Small intestine (tissue), 7 donors: ENCODE data around the gene CERT1. TPM values are rescaled to one million over a fixed set of nuclear protein-coding genes. Genes with fewer than 3 reads are reported as not detected.
"Not testable (repeated sequence)": the region's sequence is repeated elsewhere in the genome, so short reads cannot be mapped to it uniquely, and the experiment has no call there.

ENCODE experiments used
- DNase-seq, 2 donors: peaks; one replicate each; pipeline versions ENCODE4 v3.0.0 to v3.0.0-alpha.2; 2013
- FAIRE-seq: peaks from 2 replicates; lab custom pipeline; 2012; peaks lifted over from hg19 to GRCh38; lab: Jason Lieb, UNC
- H3K27ac ChIP-seq, 3 donors: one replicate each; pipeline ENCODE4 v1.5.1; 2013; ENCODE audit warnings: low read length in 2 of 3, mild to moderate bottlenecking in 2 of 3, control low read depth in 1 of 3, inconsistent platforms in 1 of 3, low read depth in 1 of 3, moderate library complexity in 1 of 3
- H3K27me3 ChIP-seq, 3 donors: one replicate each; pipeline ENCODE4 v1.6.1; 2013; ENCODE audit warnings: low read length in 3 of 3, inconsistent platforms in 1 of 3; ENCODE audit not compliant: control insufficient read depth in 3 of 3, insufficient read depth in 3 of 3
- H3K36me3 ChIP-seq, 3 donors: one replicate each; pipeline ENCODE4 v1.6.1; 2013; ENCODE audit warnings: low read length in 3 of 3, inconsistent platforms in 1 of 3, low read depth in 1 of 3, mild to moderate bottlenecking in 1 of 3, moderate library complexity in 1 of 3; ENCODE audit not compliant: control insufficient read depth in 3 of 3, insufficient read depth in 2 of 3
- H3K4me1 ChIP-seq, 3 donors: one replicate each; pipeline ENCODE4 v1.6.1; 2013; ENCODE audit warnings: low read length in 2 of 3, inconsistent platforms in 1 of 3, low read depth in 1 of 3, mild to moderate bottlenecking in 1 of 3, moderate library complexity in 1 of 3; ENCODE audit not compliant: control insufficient read depth in 3 of 3, insufficient read depth in 2 of 3
- H3K4me3 ChIP-seq, 3 donors: one replicate each; pipeline ENCODE4 v1.5.1; 2013; ENCODE audit warnings: low read length in 3 of 3, control low read depth in 1 of 3, inconsistent platforms in 1 of 3, low read depth in 1 of 3, mild to moderate bottlenecking in 1 of 3, moderate library complexity in 1 of 3
- H3K9me3 ChIP-seq, 2 donors: one replicate each; pipeline ENCODE4 v1.6.1; 2013; ENCODE audit warnings: low read depth in 1 of 2, low read length in 1 of 2; ENCODE audit not compliant: control insufficient read depth in 2 of 2, insufficient read depth in 1 of 2
- WGBS, 3 donors: extraction: QIAGEN DNeasy Blood & Tissue Kit; methylation state at CpG; one replicate each; pipeline ENCODE4 v1.1.7; 2013; 5-methylcytosine and 5-hydroxymethylcytosine counted together
- polyA plus RNA-seq, 4 donors: library from polyadenylated mRNA; stranded (reverse) in 3 of 4; unstranded in 1 of 4; fragments of 200-250 nt in 3 of 4; fragments of 120-200 nt in 1 of 4; gene quantifications; one replicate each; pipeline versions ENCODE4 v1.2.1 to v1.2.3, GENCODE V29; 2013
- donor health status: healthy with polysubstance abuse.
- donor health status: control.
- donor health status: control.
- donor health status: Bipolar disorder and iron deficiency.
- donor health status: healthy.

CERT1 gene
- polyA plus RNA-seq, 4 donors = 15.1 to 45.6 (median 22.2) TPM

DNA sequence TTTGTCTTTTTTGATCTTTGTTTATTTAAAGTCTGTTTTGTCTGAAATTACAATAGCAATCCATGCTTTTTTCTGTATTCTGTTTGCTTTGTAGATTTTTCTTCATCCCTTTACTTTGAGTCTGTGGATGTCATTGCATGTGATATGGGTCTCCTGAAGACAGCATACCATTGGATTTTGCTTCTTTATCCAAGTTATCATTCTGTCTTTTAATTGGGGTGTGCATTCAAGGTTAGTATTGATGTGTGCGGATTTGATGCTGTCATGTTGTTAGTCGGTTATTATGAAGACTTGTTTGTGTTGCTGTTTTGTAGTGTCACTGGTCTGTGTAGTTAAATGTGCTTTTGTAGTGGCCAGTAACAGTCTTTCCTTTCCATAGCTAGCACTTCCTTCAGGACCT lies 23.3 kb upstream of the CERT1 start:
- no peak overlapping the region for H3K4me3 ChIP-seq
- no peaks in the 10 kb centered on the region for H3K4me1 ChIP-seq
- no peak overlapping the region for H3K27ac ChIP-seq
- FAIRE-seq = no peak
- no peaks in the 10 kb centered on the region for H3K27me3 ChIP-seq
- peaks cover 0 to 12% of the 10 kb centered on the region in 2 donors for H3K9me3 ChIP-seq
- peaks cover 0 to 12% (median 0%) of the 10 kb centered on the region in 3 donors for H3K36me3 ChIP-seq
- WGBS, 3 donors = 95 to 99% (median 98%) methylated on average over 2 of the region's 2 CpGs
- DNase-seq = no peak

DNA sequence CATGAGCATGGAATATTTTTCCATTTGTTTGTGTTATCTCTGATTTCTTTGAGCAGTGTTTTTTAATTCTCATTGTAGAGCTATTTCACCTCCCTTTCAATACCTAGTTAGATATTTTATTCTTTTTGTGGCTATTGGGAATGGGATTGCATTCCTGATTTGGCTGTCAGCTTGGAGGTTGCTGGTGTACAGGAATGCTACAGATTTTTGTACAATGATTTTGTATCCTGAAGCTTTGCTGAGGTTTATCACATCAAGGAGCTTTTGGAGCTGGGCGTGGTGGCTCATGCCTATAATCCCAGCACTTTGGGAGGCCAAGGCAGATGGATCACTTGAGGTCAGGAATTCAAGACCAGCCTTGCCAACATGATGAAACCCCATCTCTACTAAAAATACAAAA lies 22.3 kb upstream of the CERT1 start:
- FAIRE-seq, H3K36me3 ChIP-seq, DNase-seq, H3K4me3 ChIP-seq, H3K27ac ChIP-seq, H3K4me1 ChIP-seq, H3K27me3 ChIP-seq: not testable (repeated sequence)
- WGBS, 3 donors = 96 to 100% (median 100%) methylated on average over 1 of the region's 1 CpG
- H3K9me3 ChIP-seq = peaks cover 0 to 12% of the 10 kb centered on the region in 2 donors

DNA sequence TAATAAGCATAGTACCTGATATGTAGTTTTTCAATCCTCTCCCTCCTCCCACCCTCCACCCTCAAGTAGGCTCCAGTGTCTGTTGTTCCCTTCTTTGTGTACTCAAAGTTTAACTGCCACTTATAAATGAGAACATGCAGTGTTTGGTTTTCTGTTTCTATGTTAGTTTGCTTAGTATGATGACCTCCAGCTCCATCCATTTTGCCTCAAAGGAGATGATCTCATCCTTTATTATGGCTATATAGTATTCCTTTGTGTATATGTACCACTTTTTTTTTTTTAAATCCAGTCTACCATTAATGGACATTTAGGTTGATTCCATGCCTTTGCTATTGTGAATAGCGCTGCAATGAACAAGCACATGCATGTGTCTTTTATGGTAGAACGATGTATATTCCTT lies 20.8 kb upstream of the CERT1 start:
- DNase-seq = no peak
- H3K4me3 ChIP-seq = no peak overlapping the region
- H3K36me3 ChIP-seq = peaks cover 0 to 10% (median 0%) of the 10 kb centered on the region in 3 donors
- peaks cover 0 to 12% of the 10 kb centered on the region in 2 donors for H3K9me3 ChIP-seq
- H3K27ac ChIP-seq = no peak overlapping the region
- no peaks in the 10 kb centered on the region for H3K27me3 ChIP-seq
- no peak for FAIRE-seq
- WGBS, 3 donors = 96 to 99% (median 99%) methylated on average over 2 of the region's 2 CpGs
- no peaks in the 10 kb centered on the region for H3K4me1 ChIP-seq

DNA sequence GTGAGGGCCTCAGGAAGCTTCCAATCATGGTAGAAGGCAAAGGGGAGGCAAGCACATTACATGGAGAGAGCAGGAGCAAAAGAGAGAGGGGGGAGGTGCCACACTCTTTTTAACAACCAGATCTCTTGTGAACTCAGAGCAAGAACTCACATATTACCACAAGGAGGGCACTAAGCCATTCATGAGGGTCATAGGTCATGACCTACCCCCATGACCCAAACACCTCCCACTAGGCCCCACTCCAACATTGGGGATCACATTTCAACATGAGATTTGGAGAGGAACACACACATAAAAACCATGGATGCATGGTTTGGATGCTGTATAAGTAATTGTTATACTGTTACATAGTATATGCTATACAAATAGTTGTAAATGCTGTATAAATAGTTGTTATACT lies 17.8 kb upstream of the CERT1 start:
- Histone ChIP-seq H3K36me3 (peaks cover 0 to 3% (median 0%) of the 10 kb centered on the region in 3 donors), H3K27me3 (no peaks in the 10 kb centered on the region), H3K4me3 (no peak overlapping the region), H3K27ac (no peak overlapping the region), H3K4me1 (no peaks in the 10 kb centered on the region), H3K9me3 (peaks cover 0 to 6% of the 10 kb centered on the region in 2 donors)
- DNase-seq = no peak
- FAIRE-seq = no peak

DNA sequence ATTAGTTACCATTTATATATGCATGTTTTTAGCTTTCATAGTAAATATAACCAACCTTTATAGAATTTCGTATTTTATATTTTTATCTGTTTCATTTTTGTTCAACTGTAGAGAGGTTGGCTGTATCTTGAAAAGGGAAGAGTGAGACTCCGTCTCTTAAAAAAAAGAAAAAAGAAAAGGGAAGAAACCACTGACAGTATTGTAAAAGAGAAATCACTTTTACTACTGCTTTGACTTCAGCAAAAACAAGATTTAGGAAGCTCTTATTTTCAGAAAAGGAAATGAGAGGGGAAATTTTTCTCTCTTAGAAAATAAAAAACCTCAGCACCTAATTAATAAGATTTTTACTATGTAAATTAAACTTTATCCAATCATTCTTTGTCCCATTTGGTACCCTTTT lies 14.6 kb upstream of the CERT1 start:
- FAIRE-seq (no peak), DNase-seq (no peak)
- Histone ChIP-seq H3K4me1 (no peaks in the 10 kb centered on the region), H3K9me3 (peaks cover 0 to 6% of the 10 kb centered on the region in 2 donors), H3K36me3 (peaks cover 0 to 6% (median 0%) of the 10 kb centered on the region in 3 donors), H3K4me3 (no peak overlapping the region), H3K27ac (no peak overlapping the region), H3K27me3 (no peaks in the 10 kb centered on the region)
- WGBS, 3 donors = 72 to 91% (median 90%) methylated on average over 2 of the region's 2 CpGs

DNA sequence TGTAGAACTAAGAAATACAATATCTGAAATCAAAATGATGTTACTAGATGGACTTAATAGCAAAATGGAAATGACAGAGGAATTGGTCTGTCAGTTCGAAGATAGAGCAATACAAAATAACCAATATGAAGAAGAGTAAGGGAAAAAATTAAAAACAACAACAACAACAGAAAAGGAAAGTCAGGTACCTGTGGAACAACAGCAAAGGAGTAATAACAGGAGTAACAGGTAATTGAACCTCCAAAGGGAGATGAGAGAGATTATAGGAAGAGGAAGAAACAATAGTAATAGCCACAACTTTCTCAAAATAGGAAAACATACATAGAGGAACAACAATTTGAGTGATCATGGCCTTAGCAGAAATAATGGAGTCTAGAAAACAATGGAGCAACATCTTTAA lies 13.9 kb upstream of the CERT1 start:
- no peaks in the 10 kb centered on the region for H3K4me1 ChIP-seq
- peaks cover 0 to 11% of the 10 kb centered on the region in 2 donors for H3K9me3 ChIP-seq
- no peaks in the 10 kb centered on the region for H3K27me3 ChIP-seq
- peaks cover 0 to 6% (median 0%) of the 10 kb centered on the region in 3 donors for H3K36me3 ChIP-seq
- WGBS, 3 donors = 94 to 98% (median 95%) methylated on average over 1 of the region's 1 CpG
- no peak overlapping the region for H3K4me3 ChIP-seq
- FAIRE-seq = no peak
- no peak for DNase-seq
- no peak overlapping the region for H3K27ac ChIP-seq

DNA sequence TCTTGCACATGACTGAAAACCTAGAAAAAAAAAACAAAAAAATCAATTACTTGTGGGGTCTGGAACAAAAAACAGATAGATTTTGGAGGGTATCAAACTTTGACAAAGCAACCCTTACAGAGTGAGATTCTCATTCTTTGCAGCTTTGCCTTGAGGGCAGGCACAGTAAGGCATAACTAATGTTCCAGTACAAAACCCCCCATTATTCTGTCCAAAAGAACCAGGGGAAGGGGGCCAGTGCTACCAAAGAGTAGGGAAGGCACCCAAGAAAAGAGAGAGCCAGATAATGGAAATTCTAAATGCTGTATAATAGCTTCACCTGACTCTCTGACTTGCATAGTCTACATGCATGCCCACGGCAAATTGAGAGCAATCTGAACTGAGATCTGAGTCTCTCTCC lies 13.2 kb upstream of the CERT1 start:
- Histone ChIP-seq H3K36me3 (peaks cover 0 to 6% (median 0%) of the 10 kb centered on the region in 3 donors), H3K27ac (no peak overlapping the region), H3K9me3 (peaks cover 0 to 13% of the 10 kb centered on the region in 2 donors), H3K4me3 (no peak overlapping the region), H3K27me3 (no peaks in the 10 kb centered on the region), H3K4me1 (no peaks in the 10 kb centered on the region)
- DNase-seq (no peak), FAIRE-seq (no peak)
- WGBS, 3 donors = 83 to 93% (median 84%) methylated on average over 1 of the region's 1 CpG

DNA sequence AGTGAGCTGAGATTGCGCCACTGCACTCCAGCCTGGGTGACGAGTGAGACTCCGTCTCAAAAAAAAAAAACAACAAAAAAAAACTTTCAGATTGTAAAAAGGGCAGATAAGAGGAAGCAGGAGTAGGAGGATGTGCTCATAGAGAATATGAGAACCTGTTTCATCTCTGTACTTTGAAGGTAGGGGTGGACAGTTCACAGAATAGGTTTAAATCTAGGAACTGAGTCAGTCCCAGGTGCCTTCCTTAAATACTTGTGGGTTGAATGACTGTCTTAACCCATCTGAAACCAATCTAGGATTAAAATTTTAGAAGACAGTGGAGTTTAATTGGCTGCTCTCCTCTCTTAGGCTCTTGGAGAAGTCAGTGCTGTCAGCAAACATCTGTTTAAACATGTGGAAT lies 12.6 kb upstream of the CERT1 start:
- H3K27ac ChIP-seq = no peak overlapping the region
- peaks cover 0 to 13% of the 10 kb centered on the region in 2 donors for H3K9me3 ChIP-seq
- WGBS, 3 donors = 77 to 94% (median 90%) methylated on average over 3 of the region's 3 CpGs
- H3K27me3 ChIP-seq = no peaks in the 10 kb centered on the region
- H3K36me3 ChIP-seq = peaks cover 0 to 6% (median 0%) of the 10 kb centered on the region in 3 donors
- no peaks in the 10 kb centered on the region for H3K4me1 ChIP-seq
- no peak overlapping the region for H3K4me3 ChIP-seq
- FAIRE-seq (no peak), DNase-seq (no peak)

DNA sequence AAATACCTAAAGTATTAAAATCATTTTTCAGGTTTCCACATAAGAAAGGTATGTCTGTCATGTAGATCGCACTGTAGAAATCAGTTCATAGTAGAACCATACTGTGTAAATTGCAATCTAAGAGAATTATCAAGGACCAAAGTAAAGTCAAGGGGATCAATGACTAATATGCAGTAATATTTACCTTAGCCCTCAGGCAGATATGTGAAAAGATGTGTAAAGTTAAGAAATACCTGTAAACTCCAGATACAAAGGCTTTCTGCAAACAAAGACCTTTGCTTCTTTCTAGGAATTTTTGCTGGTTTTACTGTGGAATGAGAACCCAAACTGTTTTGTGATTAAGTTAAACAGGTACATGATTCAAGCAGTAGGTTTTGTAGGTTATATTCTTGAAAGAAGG lies 11.8 kb upstream of the CERT1 start:
- Histone ChIP-seq H3K27ac (no peak overlapping the region), H3K4me1 (no peaks in the 10 kb centered on the region), H3K27me3 (no peaks in the 10 kb centered on the region), H3K9me3 (peaks cover 0 to 13% of the 10 kb centered on the region in 2 donors), H3K36me3 (peaks cover 0 to 9% (median 0%) of the 10 kb centered on the region in 3 donors), H3K4me3 (no peak overlapping the region)
- WGBS, 3 donors = 95 to 100% (median 100%) methylated on average over 1 of the region's 1 CpG
- DNase-seq = no peak
- no peak for FAIRE-seq
